Caco-2 (cell line): ENCODE data around the gene CARD11. TPM values are rescaled to one million over a fixed set of nuclear protein-coding genes. Genes with fewer than 3 reads are reported as not detected.

ENCODE experiments used
- Bru-seq: library from RNA; stranded (reverse); fragments of 400-500 nt; gene quantifications from one replicate; lab custom pipeline; 2021; lab: Mats Ljungman, UMichigan
- BruChase-seq, 2 experiments: library from RNA; stranded (reverse); fragments of 400-500 nt; gene quantifications; one replicate each; lab custom pipeline; 2021; lab: Mats Ljungman, UMichigan
- BruUV-seq: library from RNA; stranded (reverse); fragments of 400-500 nt; replicated peaks from 2 replicates; lab custom pipeline; 2021; lab: Mats Ljungman, UMichigan
- CTCF ChIA-PET: fragments of 300-600 bp; sonication (Branson Sonifier 250); formaldehyde crosslinking; loops from one replicate; lab custom pipeline; 2022; ENCODE audit warnings: antibody characterized with exemption; lab: Charles Lee
- POLR2A ChIA-PET: fragments of 300-600 bp; sonication (Branson Sonifier 250); formaldehyde crosslinking; loops from one replicate; lab custom pipeline; 2022; ENCODE audit warnings: antibody characterized with exemption; lab: Charles Lee
- DNase-seq, 2 experiments: peaks; one replicate each; pipeline versions ENCODE4 v3.0.0 to v3.0.0-alpha.2; 2020 to 2022
- H3K27me3 ChIP-seq: replicated peaks from 2 replicates; pipeline ENCODE4 v1.6.0; 2011; ENCODE audit warnings: low read length; ENCODE audit not compliant: control insufficient read depth, insufficient read depth
- H3K36me3 ChIP-seq: 2 replicates; pipeline ENCODE4 v1.5.1; 2011; ENCODE audit warnings: low read length; ENCODE audit not compliant: control insufficient read depth, insufficient read depth
- H3K4me1 ChIP-seq: fragments of 250-450 bp; sonication (Bioruptor Pico); 2 replicates; pipeline ENCODE4 v1.5.1; 2020; ENCODE audit warnings: mild to moderate bottlenecking
- H3K4me3 ChIP-seq: 2 replicates; pipeline ENCODE4 v1.5.1; 2011; ENCODE audit warnings: low read depth, mild to moderate bottlenecking, control low read depth, low read length
- H3K9me3 ChIP-seq: fragments of 250-450 bp; sonication (Bioruptor Pico); 2 replicates; pipeline ENCODE4 v1.5.1; 2020; ENCODE audit warnings: mild to moderate bottlenecking, moderate library complexity
- H3K27ac Mint-ChIP-seq: one replicate; pipeline ENCODE4 v1.8.0; 2022; ENCODE audit warnings: mixed read lengths; ENCODE audit not compliant: unreplicated experiment
- H3K27me3 Mint-ChIP-seq: one replicate; pipeline ENCODE4 v1.8.0; 2022; ENCODE audit warnings: mixed read lengths; ENCODE audit not compliant: insufficient read depth, unreplicated experiment
- H3K36me3 Mint-ChIP-seq: one replicate; pipeline ENCODE4 v1.8.0; 2022; ENCODE audit warnings: mild to moderate bottlenecking, mixed read lengths; ENCODE audit not compliant: insufficient read depth, unreplicated experiment
- H3K4me1 Mint-ChIP-seq: one replicate; pipeline ENCODE4 v1.8.0; 2022; ENCODE audit warnings: low read depth, mixed read lengths; ENCODE audit not compliant: unreplicated experiment
- H3K4me3 Mint-ChIP-seq: one replicate; pipeline ENCODE4 v1.8.0; 2022; ENCODE audit warnings: mild to moderate bottlenecking, moderate library complexity, mixed read lengths; ENCODE audit not compliant: unreplicated experiment
- H3K9me3 Mint-ChIP-seq: one replicate; pipeline ENCODE4 v1.8.0; 2022; ENCODE audit warnings: mixed read lengths; ENCODE audit not compliant: unreplicated experiment
- intact Hi-C: fragments of 100-400 bp; cut with micrococcal nuclease; formaldehyde crosslinking; loops from one replicate; pipeline ENCODE4 v1.10.0; 2022; ENCODE audit not compliant: unreplicated experiment
- long read RNA-seq: library from polyadenylated mRNA; stranded (forward); transcript quantifications from one replicate; pipeline ENCODE4 v2.0.0, GENCODE V29; 2022
- total RNA-seq: library from RNA; stranded (reverse); gene quantifications from 2 replicates; pipeline ENCODE4 v1.2.3, GENCODE V29; 2022
- TF ChIP-seq, protein P1 (sequence below), 2 experiments: fragments of 200-600 bp in 1 of 2; IDR thresholded peaks; 1 replicate in 1 of 2; 2 replicates in 1 of 2; pipeline versions ENCODE4 v1.5.1 to v1.8.0; 2011 to 2022; ENCODE audit warnings: antibody characterized with exemption in 1 of 2, control low read depth in 1 of 2, inconsistent platforms in 1 of 2, low read depth in 1 of 2, low read length in 1 of 2, mild to moderate bottlenecking in 1 of 2, moderate library complexity in 1 of 2; ENCODE audit not compliant: insufficient read depth in 1 of 2, severe bottlenecking in 1 of 2, unreplicated experiment in 1 of 2

CARD11 gene
- total RNA-seq: 4.4 and 5.4 TPM in 2 replicates
- Bru-seq, nascent RNA: percentile 34 among the genes with signal in this experiment
- percentile 36 among the genes with signal in this experiment for BruChase-seq, experiment 1, labeled RNA remaining after a 2-hour chase
- percentile 41 among the genes with signal in this experiment for BruChase-seq, experiment 2, labeled RNA remaining after a 6-hour chase
- long read RNA-seq, full-length matches to known transcripts: 1 of 3 reads
- long read RNA-seq, partial matches to known transcripts: 0 of 3 reads
- long read RNA-seq, other reads (novel, unspliced or antisense): 2 of 3 reads

DNA sequence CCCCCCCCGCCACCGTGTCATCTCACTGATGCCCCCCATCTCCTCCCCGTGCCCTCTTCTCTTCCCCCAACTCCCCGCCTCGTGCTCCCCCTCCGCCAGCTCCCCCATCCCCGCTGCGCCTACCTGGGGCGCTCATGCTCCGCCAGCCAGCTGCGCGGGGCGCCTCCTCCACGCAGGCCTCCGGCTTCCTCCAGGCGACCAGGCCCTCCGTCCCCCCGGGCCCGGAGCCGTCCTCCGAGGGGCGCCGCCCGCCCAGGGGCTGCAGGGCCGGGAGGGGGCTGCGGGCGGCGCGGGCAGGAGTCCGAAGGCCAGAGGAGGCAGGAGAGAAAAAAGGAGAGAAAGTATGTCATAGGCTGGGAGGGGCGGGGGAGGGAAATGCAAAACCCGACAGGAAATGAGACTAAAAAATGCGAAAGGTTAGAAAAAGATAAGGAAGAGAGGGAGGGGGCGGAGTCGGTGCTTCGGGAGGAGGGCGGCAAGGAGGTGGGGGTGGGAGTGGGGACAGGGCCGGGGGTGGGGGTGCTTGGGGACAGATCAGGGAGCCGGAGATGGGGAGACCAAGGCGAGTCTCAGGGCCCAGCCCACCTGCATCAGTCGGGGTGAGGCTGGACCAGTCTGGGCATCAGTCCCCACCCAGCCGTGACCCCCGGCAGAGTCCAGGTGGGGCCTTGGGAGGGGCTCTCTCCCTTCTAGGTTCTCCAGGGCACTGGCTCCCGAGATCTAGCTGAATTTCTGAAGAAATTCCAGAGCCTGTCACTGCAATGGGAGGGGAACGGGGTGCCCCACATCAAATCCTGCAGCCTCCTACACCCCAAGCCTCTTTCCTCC, at the start of gene CARD11:
CARD11 (minus strand) TSS at position 324 of the 828 bp plus-strand sequence. CDS start 85,361 bp downstream, outside the sequence.
- intact Hi-C loops: no loop called here
- ChIA-PET CTCF (no interaction called here), POLR2A (no interaction called here)
- Histone ChIP-seq H3K36me3 (no peaks in the 10 kb centered on the region), H3K27me3 (no peaks in the 10 kb centered on the region), H3K9me3 (no peaks in the 10 kb centered on the region), H3K4me3 (no peak within 1 kb of the TSS), H3K4me1 (no peaks in the 10 kb centered on the region)
- DNase-seq: no peak
- H3K4me3 Mint-ChIP-seq: peak within 1 kb of the TSS; percentile 29
- H3K9me3 Mint-ChIP-seq: no peaks in the 10 kb centered on the region
- no peak within 1 kb of the TSS for H3K27ac Mint-ChIP-seq
- H3K36me3 Mint-ChIP-seq: no peaks in the 10 kb centered on the region
- no peaks in the 10 kb centered on the region for H3K4me1 Mint-ChIP-seq
- no TSS peak for BruUV-seq
- TF ChIP-seq, protein P1, sequence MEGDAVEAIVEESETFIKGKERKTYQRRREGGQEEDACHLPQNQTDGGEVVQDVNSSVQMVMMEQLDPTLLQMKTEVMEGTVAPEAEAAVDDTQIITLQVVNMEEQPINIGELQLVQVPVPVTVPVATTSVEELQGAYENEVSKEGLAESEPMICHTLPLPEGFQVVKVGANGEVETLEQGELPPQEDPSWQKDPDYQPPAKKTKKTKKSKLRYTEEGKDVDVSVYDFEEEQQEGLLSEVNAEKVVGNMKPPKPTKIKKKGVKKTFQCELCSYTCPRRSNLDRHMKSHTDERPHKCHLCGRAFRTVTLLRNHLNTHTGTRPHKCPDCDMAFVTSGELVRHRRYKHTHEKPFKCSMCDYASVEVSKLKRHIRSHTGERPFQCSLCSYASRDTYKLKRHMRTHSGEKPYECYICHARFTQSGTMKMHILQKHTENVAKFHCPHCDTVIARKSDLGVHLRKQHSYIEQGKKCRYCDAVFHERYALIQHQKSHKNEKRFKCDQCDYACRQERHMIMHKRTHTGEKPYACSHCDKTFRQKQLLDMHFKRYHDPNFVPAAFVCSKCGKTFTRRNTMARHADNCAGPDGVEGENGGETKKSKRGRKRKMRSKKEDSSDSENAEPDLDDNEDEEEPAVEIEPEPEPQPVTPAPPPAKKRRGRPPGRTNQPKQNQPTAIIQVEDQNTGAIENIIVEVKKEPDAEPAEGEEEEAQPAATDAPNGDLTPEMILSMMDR (IDR thresholded peaks at IDR 0.05; ENCODE audit: insufficient read depth in 1 of 2, low read depth in 1 of 2, low read length in 1 of 2, severe bottlenecking in 1 of 2, unreplicated experiment in 1 of 2): no peak
- H3K27me3 Mint-ChIP-seq: peaks cover 3% of the 10 kb centered on the region

DNA sequence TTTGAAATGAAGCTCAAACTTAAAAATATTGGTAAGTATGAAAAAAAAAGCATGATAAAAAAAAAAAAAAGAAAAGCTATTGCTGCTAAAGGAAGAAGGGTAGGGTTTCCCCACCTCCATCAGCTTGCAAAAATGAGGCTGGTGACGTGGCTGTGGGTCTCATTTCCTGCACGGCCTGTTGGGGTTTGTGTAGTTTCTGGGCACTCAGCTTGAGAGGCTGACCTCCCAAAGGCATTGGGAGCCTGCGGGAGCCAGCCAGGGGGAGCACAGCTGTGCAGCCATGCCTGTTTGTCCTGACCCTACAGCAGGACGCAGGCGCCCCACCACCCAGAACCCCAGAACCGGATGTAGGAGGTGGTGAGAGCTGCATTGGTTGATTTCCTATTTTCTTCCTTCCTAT, 48.8 kb upstream of the CARD11 start:
- DNase-seq: no peak
- no peaks in the 10 kb centered on the region for H3K36me3 Mint-ChIP-seq
- H3K27ac Mint-ChIP-seq: no peak overlapping the region
- H3K4me1 Mint-ChIP-seq: no peaks in the 10 kb centered on the region
- ChIA-PET POLR2A (no interaction called here), CTCF (interaction anchor here (0.7 kb wide), 1 partner anchor 122 kb away, joined by 3 read pairs; no protein-coding TSS in a partner anchor)
- TF ChIP-seq, protein P1 (IDR thresholded peaks at IDR 0.05; ENCODE audit: insufficient read depth in 1 of 2, low read depth in 1 of 2, low read length in 1 of 2, severe bottlenecking in 1 of 2, unreplicated experiment in 1 of 2): no peak
- peaks cover 7% of the 10 kb centered on the region for H3K9me3 Mint-ChIP-seq
- no peak overlapping the region for H3K4me3 Mint-ChIP-seq
- intact Hi-C loops: no loop called here
- Histone ChIP-seq H3K27me3 (no peaks in the 10 kb centered on the region; the same call in 1 of the 2 replicates), H3K9me3 (no peaks in the 10 kb centered on the region; the same call in 1 of the 2 replicates), H3K4me1 (no peaks in the 10 kb centered on the region), H3K4me3 (no peak overlapping the region), H3K36me3 (no peaks in the 10 kb centered on the region)
- BruUV-seq: no TSS peak
- peaks cover 1% of the 10 kb centered on the region for H3K27me3 Mint-ChIP-seq

- Histone ChIP-seq H3K4me1 (no peaks in the 10 kb centered on the region), H3K27me3 (no peaks in the 10 kb centered on the region; the same call in 1 of the 2 replicates), H3K36me3 (no peaks in the 10 kb centered on the region), H3K4me3 (no peak overlapping the region), H3K9me3 (no peaks in the 10 kb centered on the region)
- BruUV-seq: no TSS peak
- ChIA-PET CTCF (interaction anchor here (0.5 kb wide), 1 partner anchor 552 kb away, joined by 3 read pairs; no protein-coding TSS in a partner anchor), POLR2A (no interaction called here)
- TF ChIP-seq, protein P1 (IDR thresholded peaks at IDR 0.05; ENCODE audit: insufficient read depth in 1 of 2, low read depth in 1 of 2, low read length in 1 of 2, severe bottlenecking in 1 of 2, unreplicated experiment in 1 of 2): no peak
- no peak for DNase-seq
- no peaks in the 10 kb centered on the region for H3K9me3 Mint-ChIP-seq
- no peaks in the 10 kb centered on the region for H3K4me1 Mint-ChIP-seq
- intact Hi-C loops: no loop called here
- H3K36me3 Mint-ChIP-seq: no peaks in the 10 kb centered on the region
- no peak overlapping the region for H3K27ac Mint-ChIP-seq
- H3K27me3 Mint-ChIP-seq: peaks cover 2% of the 10 kb centered on the region
- H3K4me3 Mint-ChIP-seq: no peak overlapping the region
Observed at GRCh38 chr7:3091631-3092030, 48.0 kb upstream of the CARD11 start.
